Skeletal muscle satellite cell (primary cell): ENCODE results near the gene KCTD20.

Source experiments
- H3K27me3 ChIP-seq: 2 replicates; pipeline ENCODE4 v1.7.0; 2013; ENCODE audit warnings: low read length; ENCODE audit not compliant: control insufficient read depth, insufficient read depth
- H3K36me3 ChIP-seq: 2 replicates; pipeline ENCODE4 v1.7.0; 2013; ENCODE audit warnings: mild to moderate bottlenecking, control low read depth, low read length; ENCODE audit not compliant: insufficient read depth
- H3K4me1 ChIP-seq: 2 replicates; pipeline ENCODE4 v1.7.0; 2013; ENCODE audit warnings: low read length; ENCODE audit not compliant: control insufficient read depth, insufficient read depth
- H3K4me2 ChIP-seq: 2 replicates; pipeline ENCODE4 v1.7.0; 2013; ENCODE audit warnings: mild to moderate bottlenecking, low read length
- H3K4me3 ChIP-seq: 2 replicates; pipeline ENCODE4 v1.7.0; 2013; ENCODE audit warnings: low read length
- H3K9ac ChIP-seq: 2 replicates; pipeline ENCODE4 v1.7.0; 2013; ENCODE audit warnings: mild to moderate bottlenecking, low read depth, low read length, moderate library complexity
- H3K9me3 ChIP-seq: replicated peaks from 2 replicates; pipeline ENCODE4 v1.7.0; 2013; ENCODE audit warnings: mild to moderate bottlenecking, control low read depth, low read length

Gene KCTD20

GRCh38 chr6:36499918-36500317 is 57.1 kb downstream of the KCTD20 start:
- H3K36me3 ChIP-seq, result peaks cover 62% of the 10 kb centered on the region
- H3K9ac ChIP-seq, result no peak overlapping the region
- H3K4me3 ChIP-seq, result no peak overlapping the region
- no peaks in the 10 kb centered on the region for H3K27me3 ChIP-seq
- H3K4me1 ChIP-seq, result peaks cover 13% of the 10 kb centered on the region
- H3K4me2 ChIP-seq, result no peak overlapping the region
- H3K9me3 ChIP-seq, result no peaks in the 10 kb centered on the region

- Histone ChIP-seq H3K9me3 (no peaks in the 10 kb centered on the region), H3K9ac (no peak overlapping the region), H3K4me2 (no peak overlapping the region), H3K4me1 (peaks cover 20% of the 10 kb centered on the region), H3K36me3 (peaks cover 65% of the 10 kb centered on the region), H3K27me3 (no peaks in the 10 kb centered on the region), H3K4me3 (no peak overlapping the region)
These were observed 58.9 kb downstream of the KCTD20 start for GRCh38 chr6:36501686-36502085.

- no peaks in the 10 kb centered on the region for H3K27me3 ChIP-seq
- H3K4me1 ChIP-seq, result peaks cover 20% of the 10 kb centered on the region
- H3K9me3 ChIP-seq, result no peaks in the 10 kb centered on the region
- no peak overlapping the region for H3K4me3 ChIP-seq
- H3K36me3 ChIP-seq, result peaks cover 52% of the 10 kb centered on the region
- H3K9ac ChIP-seq, result no peak overlapping the region
- H3K4me2 ChIP-seq, result no peak overlapping the region
These were observed 61.4 kb downstream of the KCTD20 start for GRCh38 chr6:36504181-36504580.

- Histone ChIP-seq H3K4me2 (no peak overlapping the region), H3K4me1 (peaks cover 20% of the 10 kb centered on the region), H3K9ac (no peak overlapping the region), H3K9me3 (no peaks in the 10 kb centered on the region), H3K4me3 (no peak overlapping the region), H3K27me3 (no peaks in the 10 kb centered on the region), H3K36me3 (peaks cover 52% of the 10 kb centered on the region)
These were observed 62.2 kb downstream of the KCTD20 start for GRCh38 chr6:36504982-36505381.

- H3K36me3 ChIP-seq, result peaks cover 59% of the 10 kb centered on the region
- peaks cover 20% of the 10 kb centered on the region for H3K4me1 ChIP-seq
- no peak overlapping the region for H3K9ac ChIP-seq
- no peak overlapping the region for H3K4me3 ChIP-seq
- no peak overlapping the region for H3K4me2 ChIP-seq
- no peaks in the 10 kb centered on the region for H3K9me3 ChIP-seq
- no peaks in the 10 kb centered on the region for H3K27me3 ChIP-seq
These were observed 63.1 kb downstream of the KCTD20 start for GRCh38 chr6:36505744-36506534.

- Histone ChIP-seq H3K4me3 (no peak overlapping the region), H3K4me1 (peaks cover 14% of the 10 kb centered on the region), H3K9me3 (no peaks in the 10 kb centered on the region), H3K9ac (no peak overlapping the region), H3K27me3 (no peaks in the 10 kb centered on the region), H3K36me3 (peaks cover 61% of the 10 kb centered on the region), H3K4me2 (no peak overlapping the region)
These were observed 63.8 kb downstream of the KCTD20 start for GRCh38 chr6:36506611-36507010.

GRCh38 chr6:36508532-36508931 is 65.7 kb downstream of the KCTD20 start:
- Histone ChIP-seq H3K27me3 (no peaks in the 10 kb centered on the region), H3K9me3 (no peaks in the 10 kb centered on the region), H3K9ac (no peak overlapping the region), H3K4me1 (peaks cover 9% of the 10 kb centered on the region), H3K4me2 (no peak overlapping the region), H3K4me3 (no peak overlapping the region), H3K36me3 (peaks cover 59% of the 10 kb centered on the region)

- no peaks in the 10 kb centered on the region for H3K27me3 ChIP-seq
- H3K4me1 ChIP-seq, result peaks cover 3% of the 10 kb centered on the region
- H3K4me2 ChIP-seq, result no peak overlapping the region
- no peak overlapping the region for H3K9ac ChIP-seq
- no peaks in the 10 kb centered on the region for H3K9me3 ChIP-seq
- H3K36me3 ChIP-seq, result peaks cover 55% of the 10 kb centered on the region
- H3K4me3 ChIP-seq, result no peak overlapping the region
These were observed 67.6 kb downstream of the KCTD20 start for GRCh38 chr6:36510365-36510764.

- Histone ChIP-seq H3K36me3 (peaks cover 61% of the 10 kb centered on the region), H3K4me2 (no peak overlapping the region), H3K9ac (no peak overlapping the region), H3K27me3 (no peaks in the 10 kb centered on the region), H3K4me1 (no peaks in the 10 kb centered on the region), H3K9me3 (no peaks in the 10 kb centered on the region), H3K4me3 (no peak overlapping the region)
These were observed 72.0 kb downstream of the KCTD20 start for GRCh38 chr6:36514554-36515456.

- Histone ChIP-seq H3K4me2 (no peak overlapping the region), H3K4me1 (no peaks in the 10 kb centered on the region), H3K9ac (no peak overlapping the region), H3K27me3 (no peaks in the 10 kb centered on the region), H3K36me3 (peaks cover 61% of the 10 kb centered on the region), H3K9me3 (no peaks in the 10 kb centered on the region), H3K4me3 (no peak overlapping the region)
These were observed 73.0 kb downstream of the KCTD20 start for GRCh38 chr6:36515844-36516243.

GRCh38 chr6:36516559-36516958 is 73.8 kb downstream of the KCTD20 start:
- H3K27me3 ChIP-seq, result no peaks in the 10 kb centered on the region
- H3K4me1 ChIP-seq, result no peaks in the 10 kb centered on the region
- no peaks in the 10 kb centered on the region for H3K9me3 ChIP-seq
- H3K4me2 ChIP-seq, result no peak overlapping the region
- no peak overlapping the region for H3K9ac ChIP-seq
- peaks cover 64% of the 10 kb centered on the region for H3K36me3 ChIP-seq
- no peak overlapping the region for H3K4me3 ChIP-seq
